ENCODE measurements around the gene POLA2.
"Not testable (repeated sequence)": the region's sequence is repeated elsewhere in the genome, so short reads cannot be mapped to it uniquely, and the experiment has no call there.

Gene POLA2

DNA sequence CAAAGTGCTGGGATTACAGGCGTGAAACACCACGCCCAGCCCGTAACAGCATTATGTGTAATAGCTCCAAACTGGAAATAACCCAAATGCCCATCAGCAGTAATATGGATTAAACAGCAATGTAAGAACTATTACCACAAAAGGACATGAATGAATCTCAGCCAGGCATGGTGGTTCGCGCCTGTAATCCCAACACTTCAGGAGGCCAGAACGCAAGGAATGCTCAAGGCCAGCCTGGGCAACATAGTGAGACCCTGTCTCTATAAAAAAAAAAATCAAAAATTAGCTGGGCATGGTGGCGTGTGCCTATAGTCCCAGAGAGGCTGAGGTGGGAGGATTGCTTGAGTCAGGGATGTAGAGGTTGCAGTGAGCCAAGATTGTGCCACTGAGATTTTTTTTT lies 68.8 kb downstream of the POLA2 start:
- no peak for DNase-seq (ENCODE audit: low read depth in 2 of 2)

DNA sequence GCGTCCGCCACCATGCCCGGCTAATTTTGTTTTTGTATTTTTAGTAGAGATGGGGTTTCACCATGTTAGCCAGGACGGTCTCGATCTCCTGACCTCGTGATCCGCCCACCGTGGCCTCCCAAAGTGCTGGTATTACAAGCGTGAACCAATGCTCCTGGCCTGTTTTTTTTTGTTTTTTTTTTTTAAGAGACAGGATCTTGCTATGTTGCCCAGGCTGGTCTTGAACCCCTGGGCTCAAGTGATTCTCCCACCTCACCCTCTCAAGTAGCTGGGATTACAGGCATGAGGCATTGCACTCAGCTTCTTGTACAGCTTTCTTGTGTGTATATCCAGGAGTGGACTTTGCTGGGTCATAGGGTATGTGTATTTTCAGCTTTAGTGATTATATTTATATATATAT lies 70.8 kb downstream of the POLA2 start:
- DNase-seq (ENCODE audit: low read depth in 2 of 2), result not testable (repeated sequence)

DNA sequence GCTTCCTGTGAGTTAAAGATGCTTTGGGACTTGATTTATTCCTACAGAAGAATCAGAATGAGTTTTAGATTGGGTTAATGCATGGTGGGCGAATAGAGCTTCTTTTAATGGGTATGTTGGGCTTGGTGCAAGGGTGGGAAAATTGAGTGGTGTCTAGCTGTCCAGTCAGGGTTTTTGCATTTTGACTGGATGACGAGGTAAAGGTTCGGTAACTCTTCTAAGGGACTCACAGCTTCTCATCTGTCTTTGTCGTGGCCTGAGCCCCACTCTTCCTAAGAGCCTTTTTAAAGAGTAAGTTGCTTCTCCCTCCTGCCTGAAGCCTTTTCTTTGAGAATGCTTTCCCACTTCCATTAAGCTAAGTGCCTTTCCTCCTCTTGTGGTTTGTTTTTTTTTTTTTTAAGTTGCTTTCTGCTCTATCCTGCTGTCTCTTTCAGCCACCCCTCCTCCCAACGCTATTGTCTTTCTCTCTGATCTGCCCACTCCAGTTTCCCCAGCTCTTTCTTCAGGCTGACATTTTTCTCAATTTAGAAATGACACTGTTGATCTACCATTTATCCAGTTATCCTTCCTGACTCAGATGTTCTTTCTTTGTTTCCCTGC lies 73.0 kb downstream of the POLA2 start:
- DNase-seq (ENCODE audit: low read depth in 2 of 2), result no peak

DNA sequence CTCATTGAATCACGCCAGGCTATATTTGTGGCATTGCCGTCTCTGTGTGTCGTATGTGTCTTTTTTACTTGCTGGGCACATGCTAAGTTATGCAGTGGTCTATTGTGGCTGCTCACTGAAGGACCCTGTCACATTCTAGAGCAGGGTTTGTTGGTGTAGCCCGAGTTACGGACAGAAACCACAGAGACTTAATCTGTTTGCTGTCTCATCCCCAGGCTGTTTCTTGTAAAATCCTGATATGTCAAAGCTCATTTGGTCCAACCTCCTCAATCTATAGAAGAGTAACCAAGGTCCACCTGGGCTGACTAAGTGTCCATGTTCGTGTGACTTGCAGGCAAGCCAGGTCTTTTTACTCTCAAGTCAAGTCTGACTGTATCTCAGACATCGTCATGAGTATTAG lies 76.9 kb downstream of the POLA2 start:
- DNase-seq (ENCODE audit: low read depth in 2 of 2), result no peak

DNA sequence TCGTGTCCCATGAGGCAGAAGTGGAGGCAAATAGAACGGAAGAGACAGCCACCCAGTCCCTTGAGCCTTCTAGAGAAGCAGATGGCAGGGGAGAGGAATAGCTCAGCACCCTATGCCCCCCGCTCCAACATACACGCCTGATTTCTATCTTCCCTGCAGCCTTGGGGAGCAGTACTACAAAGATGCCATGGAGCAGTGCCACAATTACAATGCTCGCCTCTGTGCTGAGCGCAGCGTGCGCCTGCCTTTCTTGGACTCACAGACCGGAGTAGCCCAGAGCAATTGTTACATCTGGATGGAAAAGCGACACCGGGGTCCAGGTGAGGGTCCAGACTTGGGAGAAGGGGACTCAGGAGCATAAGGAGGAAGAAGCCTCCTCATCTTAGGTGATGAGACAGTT lies 78.5 kb downstream of the POLA2 start:
- DNase-seq (ENCODE audit: low read depth in 2 of 2), result no peak

DNA sequence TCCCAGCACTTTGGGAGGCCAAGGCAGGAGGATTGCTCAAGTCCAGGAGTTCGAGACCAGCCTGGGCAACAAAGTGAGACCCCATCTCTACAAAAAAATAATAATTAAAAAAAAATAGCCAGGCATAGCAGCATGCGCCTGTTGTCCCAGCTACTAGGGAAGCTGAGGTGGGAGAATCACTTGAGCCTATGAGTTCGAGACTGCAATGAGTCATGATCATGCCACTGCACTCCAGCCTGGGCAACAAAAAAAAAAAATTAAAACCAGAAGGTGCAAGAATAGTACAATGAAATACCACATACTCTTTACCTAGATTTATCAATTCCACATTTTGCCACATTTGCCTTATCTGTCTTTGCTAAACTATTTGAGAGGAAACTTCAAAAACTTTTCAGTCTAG lies 80.1 kb downstream of the POLA2 start:
- no peak for DNase-seq (ENCODE audit: low read depth in 2 of 2)
